IgD-negative memory B cell (primary cell): ENCODE data around the gene FURIN. TPM values are rescaled to one million over a fixed set of nuclear protein-coding genes. Genes with fewer than 3 reads are reported as not detected.
"Not testable (repeated sequence)": the region's sequence is repeated elsewhere in the genome, so short reads cannot be mapped to it uniquely, and the experiment has no call there.

ENCODE experiments used
- H3K27ac Mint-ChIP-seq, 3 donors: one replicate each; pipeline ENCODE4 v1.8.0; 2020 to 2022; ENCODE audit warnings: mild to moderate bottlenecking in 3 of 3, mixed read lengths in 3 of 3, moderate library complexity in 1 of 3
- H3K27me3 Mint-ChIP-seq: one replicate; pipeline ENCODE4 v1.8.0; 2021; ENCODE audit warnings: mixed read lengths
- H3K36me3 Mint-ChIP-seq: one replicate; pipeline ENCODE4 v1.8.0; 2020; ENCODE audit warnings: mild to moderate bottlenecking, mixed read lengths
- H3K4me1 Mint-ChIP-seq, 3 donors: one replicate each; pipeline ENCODE4 v1.8.0; 2020 to 2022; ENCODE audit warnings: mixed read lengths in 3 of 3, mild to moderate bottlenecking in 1 of 3
- H3K4me3 Mint-ChIP-seq, 4 donors: one replicate each; pipeline ENCODE4 v1.8.0; 2020 to 2022; ENCODE audit warnings: mild to moderate bottlenecking in 4 of 4, mixed read lengths in 4 of 4, moderate library complexity in 3 of 4
- H3K9me3 Mint-ChIP-seq, 3 donors: one replicate each; pipeline ENCODE4 v1.8.0; 2020 to 2021; ENCODE audit warnings: mixed read lengths in 3 of 3, mild to moderate bottlenecking in 1 of 3
- polyA plus RNA-seq: library from polyadenylated mRNA; unstranded; fragments of 300-500 nt; fragmentation: Illumina TruSeq; gene quantifications from one replicate; pipeline ENCODE4 v1.2.3, GENCODE V29; 2021

FURIN gene
- polyA plus RNA-seq, 1 donor from 2014 or later = 9.7 TPM

DNA sequence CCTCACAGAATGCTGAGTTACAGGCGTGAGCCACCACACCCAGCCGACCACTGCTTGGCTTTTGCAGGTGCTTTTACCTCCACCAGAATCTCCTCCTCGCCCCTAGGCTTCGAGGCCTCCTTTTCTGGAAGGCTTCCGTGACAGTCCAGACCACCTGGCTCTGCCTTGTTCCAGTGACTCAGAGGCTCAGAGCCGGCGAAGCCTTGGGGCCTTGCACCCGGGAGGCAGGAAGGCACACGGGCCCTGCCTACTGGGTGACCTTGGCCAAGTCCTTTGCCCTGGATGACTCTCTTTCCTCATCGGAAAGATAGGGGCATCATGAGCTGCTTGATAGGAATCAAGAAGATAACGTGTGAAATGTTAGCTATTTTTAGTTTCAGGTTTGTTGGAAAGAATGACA, 31.3 kb upstream of the FURIN start:
- Mint-ChIP-seq H3K9me3 (no peaks in the 10 kb centered on the region), H3K36me3 (no peaks in the 10 kb centered on the region), H3K4me3 (peak overlapping the region in 1 of 4 donors; percentile 43), H3K27me3 (no peaks in the 10 kb centered on the region), H3K4me1 (peaks cover 22 to 30% (median 29%) of the 10 kb centered on the region in 3 donors), H3K27ac (peak overlapping the region; percentile 4 to 64 (median 63))

- Mint-ChIP-seq H3K4me3 (peak overlapping the region; percentile 70 to 93 (median 77)), H3K4me1 (peaks cover 28 to 33% (median 31%) of the 10 kb centered on the region in 3 donors), H3K9me3 (no peaks in the 10 kb centered on the region), H3K27me3 (no peaks in the 10 kb centered on the region), H3K27ac (peak overlapping the region; percentile 74 to 89 (median 80)), H3K36me3 (no peaks in the 10 kb centered on the region)
Measured at GRCh38 chr15:90838139-90838538, 30.2 kb upstream of the FURIN start.

DNA sequence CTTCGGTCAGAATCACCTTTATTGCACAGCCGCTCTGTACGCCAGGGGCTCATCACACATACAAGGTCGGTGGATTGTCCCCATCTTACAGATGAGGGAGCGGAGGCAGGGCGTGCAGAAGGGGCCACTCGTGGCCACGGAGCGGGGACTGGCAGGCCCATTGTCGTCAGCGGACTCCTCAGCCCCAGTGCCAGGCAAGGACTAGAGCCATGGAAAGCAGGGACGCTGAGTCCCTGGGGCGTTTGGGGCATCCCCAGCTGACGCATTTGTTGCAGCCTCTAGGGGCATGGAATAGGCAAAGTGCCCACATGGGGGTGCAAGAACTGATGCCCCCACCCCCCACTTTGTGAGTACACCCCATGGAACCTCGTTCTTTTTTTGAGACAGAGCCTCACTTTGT, 29.8 kb upstream of the FURIN start:
- Mint-ChIP-seq H3K27ac (peak overlapping the region; percentile 74 to 89 (median 80)), H3K4me3 (peak overlapping the region; percentile 70 to 93 (median 77)), H3K9me3 (no peaks in the 10 kb centered on the region), H3K4me1 (peaks cover 28 to 33% (median 31%) of the 10 kb centered on the region in 3 donors), H3K27me3 (no peaks in the 10 kb centered on the region), H3K36me3 (no peaks in the 10 kb centered on the region)

- Mint-ChIP-seq H3K4me3 (peak overlapping the region; percentile 70 to 93 (median 87)), H3K4me1 (peaks cover 28 to 36% (median 34%) of the 10 kb centered on the region in 3 donors), H3K27ac (peak overlapping the region; percentile 74 to 89 (median 83)), H3K27me3 (no peaks in the 10 kb centered on the region), H3K9me3 (no peaks in the 10 kb centered on the region), H3K36me3 (no peaks in the 10 kb centered on the region)
Measured at GRCh38 chr15:90839187-90840071, 29.0 kb upstream of the FURIN start.

DNA sequence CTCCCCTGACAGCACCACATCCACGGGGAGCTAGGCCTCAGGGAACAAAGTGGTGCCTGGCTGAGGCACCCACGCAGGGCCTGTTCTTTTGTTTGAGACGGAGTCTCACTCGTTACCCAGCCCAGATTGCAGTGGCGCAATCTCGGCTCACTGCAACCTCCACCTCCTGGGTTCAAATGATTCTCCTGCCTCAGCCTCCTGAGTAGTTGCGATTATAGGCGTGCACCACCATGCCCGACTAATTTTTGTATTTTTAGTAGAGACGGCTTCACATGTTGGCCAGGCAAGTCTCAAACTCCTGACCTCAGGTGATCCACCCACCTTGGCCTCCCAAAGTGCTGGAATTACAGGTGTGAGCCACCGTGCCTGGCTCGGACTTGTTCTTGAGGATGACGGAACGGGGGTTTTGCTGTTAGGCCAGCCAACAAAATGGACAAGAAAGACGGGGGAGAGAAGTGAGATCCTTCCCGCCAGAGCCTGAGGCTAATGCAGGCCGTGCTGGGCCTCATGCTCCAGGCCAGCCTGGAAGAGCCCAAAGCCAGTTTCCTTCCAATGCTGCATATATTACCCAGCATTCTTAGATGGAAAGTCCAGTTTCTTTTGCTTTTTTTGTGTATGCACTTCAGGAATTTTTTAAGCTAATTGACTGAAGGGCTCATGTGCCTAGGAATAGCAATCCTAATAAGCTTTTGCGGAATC, 28.1 kb upstream of the FURIN start:
- H3K36me3 Mint-ChIP-seq = no peaks in the 10 kb centered on the region
- H3K9me3 Mint-ChIP-seq = no peaks in the 10 kb centered on the region
- no peaks in the 10 kb centered on the region for H3K27me3 Mint-ChIP-seq
- H3K27ac Mint-ChIP-seq = peak overlapping the region in 2 of 3 donors; percentile 67 to 74
- peak overlapping the region; percentile 70 to 93 (median 87) for H3K4me3 Mint-ChIP-seq
- peaks cover 33 to 39% (median 37%) of the 10 kb centered on the region in 3 donors for H3K4me1 Mint-ChIP-seq

DNA sequence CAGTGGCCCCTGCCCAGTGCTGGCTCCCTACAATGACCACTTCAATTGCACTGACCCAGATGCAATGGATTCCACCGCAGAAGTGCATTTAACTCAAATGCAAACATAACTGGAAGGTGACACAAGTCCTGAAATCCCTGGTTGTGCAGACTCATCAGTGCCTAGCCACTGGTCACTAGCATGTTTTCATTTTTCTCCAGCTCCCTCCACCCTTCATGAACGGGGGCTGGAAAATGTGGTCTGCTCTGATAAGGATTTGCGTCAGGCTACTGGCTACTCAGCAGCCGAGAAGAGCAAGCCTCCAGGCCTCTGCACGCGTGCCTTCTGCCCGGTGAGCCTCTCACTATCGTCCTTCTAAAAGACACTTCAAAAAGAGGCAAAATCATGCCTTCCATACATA, 27.4 kb upstream of the FURIN start:
- peak overlapping the region in 1 of 4 donors; percentile 70 for H3K4me3 Mint-ChIP-seq
- H3K9me3 Mint-ChIP-seq = no peaks in the 10 kb centered on the region
- H3K4me1 Mint-ChIP-seq = peaks cover 34 to 40% (median 38%) of the 10 kb centered on the region in 3 donors
- H3K36me3 Mint-ChIP-seq = no peaks in the 10 kb centered on the region
- H3K27me3 Mint-ChIP-seq = no peaks in the 10 kb centered on the region
- H3K27ac Mint-ChIP-seq = no peak overlapping the region

DNA sequence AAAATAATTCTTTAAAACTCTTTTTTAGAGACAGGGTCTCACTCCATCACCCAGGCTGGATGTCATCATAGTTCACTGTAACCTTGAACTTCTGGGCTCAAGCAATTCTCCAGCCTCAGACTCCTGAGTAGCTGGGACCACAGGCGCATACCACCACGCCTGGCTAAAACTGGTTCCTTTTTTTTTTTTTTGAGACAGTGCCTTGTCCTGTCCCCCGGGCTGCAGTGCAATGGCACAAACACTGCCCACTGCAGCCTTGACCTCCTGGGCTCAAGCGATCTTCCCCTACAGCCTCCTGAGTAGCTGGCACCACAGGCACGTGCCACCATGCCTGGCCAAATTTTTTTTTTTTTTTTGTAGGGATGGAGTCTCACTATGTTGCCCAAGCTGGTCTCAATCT, 23.7 kb upstream of the FURIN start:
- H3K4me1 Mint-ChIP-seq = peaks cover 18 to 31% (median 19%) of the 10 kb centered on the region in 3 donors
- no peaks in the 10 kb centered on the region for H3K9me3 Mint-ChIP-seq
- H3K27ac Mint-ChIP-seq = peak overlapping the region in 2 of 3 donors; percentile 22 to 69
- no peaks in the 10 kb centered on the region for H3K27me3 Mint-ChIP-seq
- peaks cover 1% of the 10 kb centered on the region for H3K36me3 Mint-ChIP-seq
- H3K4me3 Mint-ChIP-seq = peak overlapping the region in 3 of 4 donors; percentile 33 to 70 (median 62)

DNA sequence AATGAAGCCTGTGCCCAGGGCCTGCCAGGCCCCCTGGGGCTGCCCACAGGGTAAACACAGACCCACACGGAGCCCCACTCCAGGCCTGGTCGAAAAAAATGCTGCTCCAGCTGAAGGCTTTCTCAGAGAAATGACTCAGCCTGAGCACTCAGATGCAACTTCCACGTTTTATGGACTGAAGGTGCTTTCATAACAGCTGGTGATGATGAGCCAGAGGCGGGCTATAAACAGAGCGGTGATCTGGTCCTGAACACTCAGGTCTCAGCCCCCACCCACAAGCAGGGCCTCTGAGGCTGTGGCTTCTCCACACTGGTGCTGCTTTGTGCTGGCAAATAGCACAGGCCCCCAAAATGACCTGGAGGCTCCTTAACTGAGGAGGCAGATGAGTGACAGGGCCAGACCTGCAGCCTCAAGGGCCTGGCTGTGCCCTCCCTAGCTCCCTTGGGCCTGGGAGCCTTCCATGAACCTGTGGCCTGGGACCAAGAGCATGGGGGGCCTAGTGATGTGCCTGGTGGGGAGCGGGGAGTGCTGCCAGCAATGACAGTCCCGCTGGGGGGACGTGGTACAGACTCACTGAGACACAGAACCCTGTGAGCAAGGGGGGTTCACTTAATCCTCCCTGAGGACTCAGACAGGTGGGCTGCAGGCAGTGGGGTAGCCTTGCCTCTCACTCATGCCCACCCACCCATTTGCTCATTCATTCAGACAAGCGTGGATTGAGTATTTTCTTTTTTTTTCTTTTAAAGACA, 23.0 kb upstream of the FURIN start:
- Mint-ChIP-seq H3K4me1 (peaks cover 16 to 27% (median 17%) of the 10 kb centered on the region in 3 donors), H3K27me3 (no peaks in the 10 kb centered on the region), H3K27ac (peak overlapping the region; percentile 22 to 84 (median 69)), H3K4me3 (peak overlapping the region in 3 of 4 donors; percentile 33 to 70 (median 62)), H3K36me3 (peaks cover 1% of the 10 kb centered on the region), H3K9me3 (no peaks in the 10 kb centered on the region)

- H3K27me3 Mint-ChIP-seq, H3K4me3 Mint-ChIP-seq, H3K9me3 Mint-ChIP-seq, H3K36me3 Mint-ChIP-seq: not testable (repeated sequence)
- Mint-ChIP-seq H3K27ac (peak overlapping the region in 1 of 3 donors; percentile 46), H3K4me1 (peaks cover 27 to 42% (median 42%) of the 10 kb centered on the region in 3 donors)
Measured at GRCh38 chr15:90849424-90849823, 19.0 kb upstream of the FURIN start.

GRCh38 chr15:90851114-90851513, 17.3 kb upstream of the FURIN start:
- H3K4me3 Mint-ChIP-seq = peak overlapping the region in 3 of 4 donors; percentile 79 to 92 (median 79)
- H3K27ac Mint-ChIP-seq = peak overlapping the region in 1 of 3 donors; percentile 3
- H3K36me3 Mint-ChIP-seq = peaks cover 8% of the 10 kb centered on the region
- H3K9me3 Mint-ChIP-seq = peaks cover 0 to 2% (median 0%) of the 10 kb centered on the region in 3 donors
- peaks cover 6% of the 10 kb centered on the region for H3K27me3 Mint-ChIP-seq
- H3K4me1 Mint-ChIP-seq = peaks cover 32 to 48% (median 45%) of the 10 kb centered on the region in 3 donors

DNA sequence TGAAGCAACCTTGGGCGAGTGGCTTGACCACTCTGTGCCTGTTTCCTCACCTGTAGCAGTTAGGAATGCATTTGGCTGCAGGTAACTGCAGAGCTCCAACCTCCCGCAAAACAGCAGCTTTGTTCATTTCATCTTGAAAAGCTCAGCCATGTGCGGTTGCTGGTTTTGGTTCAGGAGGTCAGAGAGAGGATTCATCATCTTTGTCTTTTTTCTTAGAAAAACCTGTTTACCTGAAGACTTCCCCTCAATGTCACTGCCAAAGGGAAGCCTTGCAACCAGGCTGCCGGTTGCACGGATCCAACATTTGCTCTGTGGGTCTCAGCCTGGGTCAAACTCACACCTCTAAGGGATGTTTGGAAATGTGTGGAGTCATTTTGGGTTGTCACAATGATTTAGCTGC, 16.4 kb upstream of the FURIN start:
- Mint-ChIP-seq H3K36me3 (peaks cover 8% of the 10 kb centered on the region), H3K4me1 (peaks cover 38 to 54% (median 52%) of the 10 kb centered on the region in 3 donors), H3K9me3 (peaks cover 0 to 2% (median 0%) of the 10 kb centered on the region in 3 donors), H3K4me3 (peak overlapping the region in 3 of 4 donors; percentile 79 to 92 (median 79)), H3K27ac (peak overlapping the region; percentile 91 to 95 (median 93)), H3K27me3 (peaks cover 6% of the 10 kb centered on the region)

DNA sequence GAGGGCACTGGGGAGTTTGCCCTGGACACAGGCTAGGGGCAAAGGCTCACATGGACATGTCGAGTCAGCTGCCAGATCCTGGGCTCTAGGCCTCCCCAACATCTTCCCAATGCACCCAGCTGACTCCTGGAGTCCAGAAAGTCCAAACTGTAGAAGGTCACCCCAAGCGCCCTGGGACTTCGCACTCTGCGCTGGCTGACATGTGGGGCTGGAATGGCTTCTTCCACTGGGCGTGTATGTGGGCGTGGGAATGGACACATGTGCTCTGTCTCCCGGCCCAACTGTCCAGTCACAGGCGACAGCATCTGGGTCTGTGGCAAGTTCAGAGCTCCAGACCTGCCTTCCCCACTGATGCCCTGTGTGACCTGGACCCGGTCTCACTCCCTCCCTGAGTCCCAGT, 13.2 kb upstream of the FURIN start:
- H3K4me3 Mint-ChIP-seq = peak overlapping the region in 2 of 4 donors; percentile 31 to 85
- H3K27ac Mint-ChIP-seq = peak overlapping the region in 2 of 3 donors; percentile 90 to 91
- H3K36me3 Mint-ChIP-seq = peaks cover 7% of the 10 kb centered on the region
- H3K27me3 Mint-ChIP-seq = peaks cover 6% of the 10 kb centered on the region
- peaks cover 47 to 65% (median 64%) of the 10 kb centered on the region in 3 donors for H3K4me1 Mint-ChIP-seq
- peaks cover 0 to 2% (median 0%) of the 10 kb centered on the region in 3 donors for H3K9me3 Mint-ChIP-seq

DNA sequence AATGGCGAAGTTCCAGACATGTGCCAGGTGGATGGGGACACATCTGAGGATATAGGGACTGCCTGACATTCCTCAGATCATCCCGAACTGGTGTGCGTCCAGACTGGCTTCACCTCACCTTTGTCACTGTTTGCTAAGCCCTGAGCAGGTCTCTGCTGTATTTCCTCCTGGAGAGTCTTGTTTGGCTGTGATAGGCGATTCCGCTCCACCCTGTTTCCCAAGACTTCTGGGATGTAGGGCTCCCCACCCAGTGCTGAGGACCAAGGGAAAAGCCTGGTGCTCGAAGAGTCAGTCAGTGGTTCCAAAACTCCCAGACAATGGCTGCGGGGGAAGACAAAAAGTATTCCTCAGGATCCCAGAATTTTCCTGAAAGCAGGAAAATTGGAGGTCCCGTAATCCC, 11.1 kb upstream of the FURIN start:
- Mint-ChIP-seq H3K36me3 (peaks cover 2% of the 10 kb centered on the region), H3K9me3 (no peaks in the 10 kb centered on the region), H3K27me3 (peaks cover 3% of the 10 kb centered on the region), H3K4me3 (no peak overlapping the region), H3K27ac (peak overlapping the region; percentile 84 to 93 (median 91)), H3K4me1 (peaks cover 42 to 49% (median 46%) of the 10 kb centered on the region in 3 donors)

- Mint-ChIP-seq H3K9me3 (no peaks in the 10 kb centered on the region), H3K4me3 (peak overlapping the region in 3 of 4 donors; percentile 4 to 76 (median 75)), H3K27ac (peak overlapping the region in 2 of 3 donors; percentile 84 to 91), H3K4me1 (peaks cover 37 to 43% (median 40%) of the 10 kb centered on the region in 3 donors), H3K36me3 (peaks cover 2% of the 10 kb centered on the region), H3K27me3 (peaks cover 3% of the 10 kb centered on the region)
Measured at GRCh38 chr15:90857883-90858443, 10.4 kb upstream of the FURIN start.
